GM06990 (cell line): Measurements from ENCODE around the gene PDZRN3.

ENCODE experiments used
- DNase-seq: peaks from one replicate; pipeline ENCODE4 v3.0.0-alpha.2; 2011; ENCODE audit not compliant: insufficient read length; ENCODE audit errors: extremely low read depth
- H3K27me3 ChIP-seq: replicated peaks from 2 replicates; pipeline ENCODE4 v1.6.0; 2011; ENCODE audit warnings: low read length; ENCODE audit not compliant: control insufficient read depth, insufficient read depth
- H3K36me3 ChIP-seq: 2 replicates; pipeline ENCODE4 v1.5.1; 2011; ENCODE audit warnings: low read length; ENCODE audit not compliant: control insufficient read depth, insufficient read depth
- H3K4me3 ChIP-seq: replicated peaks from 2 replicates; pipeline ENCODE4 v1.5.1; 2011; ENCODE audit warnings: low read depth, mild to moderate bottlenecking, control low read depth, low read length
- CTCF ChIP-seq: IDR thresholded peaks from 2 replicates; pipeline ENCODE4 v1.5.1; 2011; ENCODE audit warnings: low read length, control low read depth, mild to moderate bottlenecking, inconsistent platforms; ENCODE audit not compliant: insufficient read depth, poor library complexity, severe bottlenecking

Gene PDZRN3

GRCh38 chr3:73484656-73485248 is 140.0 kb downstream of the PDZRN3 start:
- TF ChIP-seq CTCF = no peak
- peak; percentile 34 for DNase-seq
- Histone ChIP-seq H3K4me3 (no peak overlapping the region), H3K27me3 (no peaks in the 10 kb centered on the region), H3K36me3 (no peaks in the 10 kb centered on the region)

- no peak for TF ChIP-seq CTCF
- no peak overlapping the region for H3K4me3 ChIP-seq
- no peaks in the 10 kb centered on the region for H3K36me3 ChIP-seq
- no peaks in the 10 kb centered on the region for H3K27me3 ChIP-seq
- DNase-seq = no peak
These were observed 142.9 kb downstream of the PDZRN3 start for GRCh38 chr3:73481888-73482287.

GRCh38 chr3:73480187-73480672 is 144.5 kb downstream of the PDZRN3 start:
- Histone ChIP-seq H3K27me3 (no peaks in the 10 kb centered on the region), H3K4me3 (no peak overlapping the region), H3K36me3 (no peaks in the 10 kb centered on the region)
- TF ChIP-seq CTCF = no peak
- DNase-seq = no peak

- no peak for TF ChIP-seq CTCF
- Histone ChIP-seq H3K36me3 (no peaks in the 10 kb centered on the region), H3K4me3 (no peak overlapping the region), H3K27me3 (no peaks in the 10 kb centered on the region)
- no peak for DNase-seq
These were observed 145.4 kb downstream of the PDZRN3 start for GRCh38 chr3:73479325-73479724.

- no peak overlapping the region for H3K4me3 ChIP-seq
- TF ChIP-seq CTCF = no peak
- DNase-seq = no peak
- no peaks in the 10 kb centered on the region for H3K36me3 ChIP-seq
- no peaks in the 10 kb centered on the region for H3K27me3 ChIP-seq
These were observed 145.9 kb downstream of the PDZRN3 start for GRCh38 chr3:73478858-73479257.

GRCh38 chr3:73475717-73476116 is 149.0 kb downstream of the PDZRN3 start:
- no peaks in the 10 kb centered on the region for H3K36me3 ChIP-seq
- no peak overlapping the region for H3K4me3 ChIP-seq
- TF ChIP-seq CTCF = no peak
- H3K27me3 ChIP-seq = no peaks in the 10 kb centered on the region
- no peak for DNase-seq
